ENCODE results near the gene TCEANC2.

TCEANC2 gene

GRCh38 chr1:54117815-54118563, 64.6 kb downstream of the TCEANC2 start:
- DNase-seq, result peak; percentile 37

- DNase-seq, result peak; percentile 91
Measured at GRCh38 chr1:54118704-54119103, 65.3 kb downstream of the TCEANC2 start.

GRCh38 chr1:54120018-54120697, 66.8 kb downstream of the TCEANC2 start:
- DNase-seq, result no peak

GRCh38 chr1:54120698-54121481, 67.5 kb downstream of the TCEANC2 start:
- DNase-seq, result no peak

- peak; percentile 81 for DNase-seq
Measured at GRCh38 chr1:54121482-54122134, 68.2 kb downstream of the TCEANC2 start.

GRCh38 chr1:54122135-54122751, 68.8 kb downstream of the TCEANC2 start:
- no peak for DNase-seq

- DNase-seq, result no peak
Measured at GRCh38 chr1:54122992-54123391, 69.6 kb downstream of the TCEANC2 start.

- DNase-seq, result no peak
Measured at GRCh38 chr1:54124472-54124871, 71.1 kb downstream of the TCEANC2 start.

GRCh38 chr1:54124906-54125305, 71.5 kb downstream of the TCEANC2 start:
- no peak for DNase-seq

GRCh38 chr1:54125386-54126070, 72.1 kb downstream of the TCEANC2 start:
- DNase-seq, result peak; percentile 14

GRCh38 chr1:54126271-54126815, 72.9 kb downstream of the TCEANC2 start:
- no peak for DNase-seq

GRCh38 chr1:54127594-54128300, 74.3 kb downstream of the TCEANC2 start:
- no peak for DNase-seq

GRCh38 chr1:54129858-54130257, 76.5 kb downstream of the TCEANC2 start:
- DNase-seq, result no peak

- no peak for DNase-seq
Measured at GRCh38 chr1:54131419-54131818, 78.0 kb downstream of the TCEANC2 start.

GRCh38 chr1:54132495-54132894, 79.1 kb downstream of the TCEANC2 start:
- DNase-seq, result peak; percentile 16

GRCh38 chr1:54134295-54134694, 80.9 kb downstream of the TCEANC2 start:
- no peak for DNase-seq

GRCh38 chr1:54135436-54136120, 82.2 kb downstream of the TCEANC2 start:
- DNase-seq, result no peak

- DNase-seq, result no peak
Measured at GRCh38 chr1:54136269-54136896, 83.0 kb downstream of the TCEANC2 start.

GRCh38 chr1:54136963-54137533, 83.6 kb downstream of the TCEANC2 start:
- no peak for DNase-seq

Measured in EL (cell line).